GM12891 (cell line): ENCODE results near the gene NNAT. TPM values are rescaled to one million over a fixed set of nuclear protein-coding genes. Genes with fewer than 3 reads are reported as not detected.
"Not testable (repeated sequence)": the region's sequence is repeated elsewhere in the genome, so short reads cannot be mapped to it uniquely, and the experiment has no call there.

Source experiments
- DNase-seq: peaks from one replicate; pipeline ENCODE4 v3.0.0; 2011; ENCODE audit warnings: low spot score; ENCODE audit not compliant: insufficient read length
- FAIRE-seq: peaks from 2 replicates; lab custom pipeline; 2011; peaks lifted over from hg19 to GRCh38; lab: Jason Lieb, UNC
- PAX5 ChIP-seq: IDR thresholded peaks from 2 replicates; pipeline ENCODE4 v1.6.1; 2011; ENCODE audit warnings: low read length, moderate library complexity, mild to moderate bottlenecking; ENCODE audit not compliant: insufficient read depth, severe bottlenecking
- POLR2A ChIP-seq: IDR thresholded peaks from 2 replicates; pipeline ENCODE4 v1.6.1; 2011; ENCODE audit warnings: low read depth, low read length, control low read depth
- POLR2AphosphoS5 ChIP-seq: IDR thresholded peaks from 2 replicates; pipeline ENCODE4 v1.6.1; 2011; ENCODE audit warnings: low read depth, low read length, control low read depth
- POU2F2 ChIP-seq: IDR thresholded peaks from 2 replicates; pipeline ENCODE4 v1.6.1; 2011; ENCODE audit warnings: low read depth, mild to moderate bottlenecking, control low read depth, low read length, moderate library complexity
- SPI1 ChIP-seq: IDR thresholded peaks from 2 replicates; pipeline ENCODE4 v1.6.1; 2011; ENCODE audit warnings: low read depth, low read length, control low read depth
- TAF1 ChIP-seq: IDR thresholded peaks from 2 replicates; pipeline ENCODE4 v1.6.1; 2011; ENCODE audit warnings: low read depth, low read length, control low read depth
- polyA plus RNA-seq: library from polyadenylated mRNA; unstranded; fragments of >200 nt; gene quantifications from one replicate; pipeline ENCODE4 v1.2.1, GENCODE V29; 2012; ENCODE audit warnings: low read depth, missing spikeins, inconsistent platforms; ENCODE audit not compliant: missing spikeins

Gene NNAT, protein sequence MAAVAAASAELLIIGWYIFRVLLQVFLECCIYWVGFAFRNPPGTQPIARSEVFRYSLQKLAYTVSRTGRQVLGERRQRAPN
- 2.8 TPM for polyA plus RNA-seq

DNA sequence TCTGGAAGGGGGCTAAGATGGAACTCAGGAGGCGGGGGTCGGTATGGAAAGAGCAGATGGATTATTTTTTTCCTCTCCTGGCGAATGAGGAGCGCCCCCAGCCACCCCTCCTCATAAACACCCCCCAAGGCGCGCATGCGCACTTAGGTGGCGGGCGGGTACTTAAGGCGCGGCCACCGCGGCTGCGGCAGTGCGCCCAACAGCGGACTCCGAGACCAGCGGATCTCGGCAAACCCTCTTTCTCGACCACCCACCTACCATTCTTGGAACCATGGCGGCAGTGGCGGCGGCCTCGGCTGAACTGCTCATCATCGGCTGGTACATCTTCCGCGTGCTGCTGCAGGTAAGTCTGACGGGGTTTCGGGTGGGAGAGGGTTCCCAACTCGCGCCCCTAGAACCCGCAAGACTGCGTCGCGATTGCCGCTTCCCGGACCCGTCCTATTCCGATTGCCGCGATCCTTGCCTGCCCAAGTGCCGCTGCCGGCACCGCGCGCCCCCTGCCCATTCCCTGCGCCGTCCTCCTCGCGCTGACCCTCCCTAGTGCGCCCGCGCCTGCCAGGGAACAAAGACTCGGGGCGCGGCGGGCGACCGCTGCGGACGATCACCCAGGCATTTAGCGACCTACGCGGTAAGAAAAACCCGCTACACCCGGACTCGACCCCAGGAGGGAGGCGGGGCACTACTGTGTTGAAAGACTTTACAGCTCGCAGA, at the start of gene NNAT:
TSS of gene NNAT (plus strand) at position 190 of the 711 bp plus-strand sequence. CDS start at position 272, 82 bp downstream.
- FAIRE-seq (no peak), DNase-seq (no peak)
- TF ChIP-seq PAX5, result no peak
- no peak for TF ChIP-seq POLR2A
- TF ChIP-seq POLR2AphosphoS5, result no peak
- TF ChIP-seq SPI1, result no peak
- TF ChIP-seq TAF1, result no peak
- TF ChIP-seq POU2F2, result no peak

- DNase-seq (no peak), FAIRE-seq (no peak)
- TF ChIP-seq POLR2AphosphoS5 (no peak), PAX5 (no peak), TAF1 (no peak), POU2F2 (no peak), POLR2A (no peak), SPI1 (no peak)
These were observed 49.3 kb upstream of the NNAT start for GRCh38 chr20:37471741-37472235.

GRCh38 chr20:37472435-37472834, 48.6 kb upstream of the NNAT start:
- not testable (repeated sequence) for DNase-seq, FAIRE-seq

GRCh38 chr20:37473249-37474000, 47.6 kb upstream of the NNAT start:
- DNase-seq (no peak), FAIRE-seq (no peak)
- TF ChIP-seq PAX5, result no peak
- TF ChIP-seq POLR2AphosphoS5, result no peak
- TF ChIP-seq POU2F2, result no peak
- TF ChIP-seq POLR2A, result no peak
- no peak for TF ChIP-seq TAF1
- TF ChIP-seq SPI1, result no peak

GRCh38 chr20:37474386-37474785, 46.7 kb upstream of the NNAT start:
- no peak for FAIRE-seq
- DNase-seq, result no peak
- TF ChIP-seq PAX5, result no peak
- no peak for TF ChIP-seq POLR2AphosphoS5
- TF ChIP-seq TAF1, result no peak
- no peak for TF ChIP-seq POLR2A
- no peak for TF ChIP-seq SPI1
- no peak for TF ChIP-seq POU2F2

DNA sequence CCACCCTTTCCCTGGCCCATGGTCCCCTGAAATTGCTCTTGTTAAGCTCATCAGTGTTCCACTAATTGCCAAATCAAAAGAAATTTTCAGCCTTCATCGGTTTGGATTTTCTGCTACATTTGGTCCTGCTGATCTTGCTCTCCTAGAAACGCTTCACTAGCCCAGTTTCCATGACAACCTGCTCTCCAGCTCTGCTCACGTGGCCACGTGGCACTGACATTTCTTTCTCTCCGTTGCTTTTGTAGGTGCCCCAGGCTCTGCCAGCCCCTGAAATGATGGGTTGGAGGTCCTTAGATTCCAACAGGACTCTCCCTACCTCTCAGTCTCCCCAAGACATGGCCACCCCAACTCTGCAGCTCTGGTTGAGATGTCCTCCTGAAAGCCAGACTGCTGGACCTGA, 45.8 kb upstream of the NNAT start:
- FAIRE-seq (no peak), DNase-seq (no peak)
- no peak for TF ChIP-seq SPI1
- TF ChIP-seq POLR2A, result no peak
- no peak for TF ChIP-seq TAF1
- no peak for TF ChIP-seq POU2F2
- no peak for TF ChIP-seq PAX5
- TF ChIP-seq POLR2AphosphoS5, result no peak

DNA sequence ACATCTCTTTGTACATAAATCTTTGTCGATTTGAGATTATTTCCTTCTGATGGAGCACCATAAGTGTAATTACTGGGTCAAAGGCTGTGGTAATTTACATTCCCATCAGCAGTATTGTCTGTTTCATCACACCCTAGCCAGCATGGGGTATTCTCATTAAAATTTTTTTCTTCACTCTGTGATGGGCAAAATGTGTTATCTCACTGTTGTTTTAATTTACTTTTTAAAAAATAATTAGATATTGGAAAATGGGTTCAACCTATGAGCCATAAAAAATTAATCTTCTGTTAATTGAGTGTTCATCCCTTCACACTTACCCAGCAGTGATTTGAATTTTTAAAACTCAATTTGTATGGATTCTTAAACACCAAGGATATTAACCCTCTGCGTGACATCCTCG, 44.0 kb upstream of the NNAT start:
- TF ChIP-seq PAX5 (no peak), SPI1 (no peak), TAF1 (no peak), POLR2AphosphoS5 (no peak), POU2F2 (no peak), POLR2A (no peak)
- DNase-seq (no peak), FAIRE-seq (no peak)

DNA sequence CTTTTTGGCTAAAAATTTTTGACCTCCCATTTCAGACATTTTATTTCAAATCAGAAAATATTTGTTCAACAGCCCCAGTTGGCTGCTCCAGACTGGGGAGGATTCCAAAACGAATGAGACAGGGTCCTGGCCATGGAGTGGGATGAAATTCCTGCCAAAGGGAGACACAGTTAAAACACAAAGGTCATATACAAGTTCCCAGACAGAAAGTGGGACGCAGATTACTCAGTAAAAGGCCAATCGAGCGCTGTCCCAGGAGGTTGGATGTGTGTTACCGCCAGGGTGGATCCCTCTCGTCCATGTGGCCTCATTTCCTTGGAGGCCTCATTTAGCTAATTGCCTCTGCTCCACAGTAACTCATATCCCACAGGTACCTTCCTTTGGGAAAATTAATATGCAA, 41.8 kb upstream of the NNAT start:
- FAIRE-seq, result no peak
- no peak for DNase-seq
- TF ChIP-seq POLR2AphosphoS5 (no peak), PAX5 (no peak), SPI1 (no peak)

- no peak for FAIRE-seq
- no peak for TF ChIP-seq POLR2AphosphoS5
- no peak for TF ChIP-seq TAF1
- TF ChIP-seq POLR2A, result no peak
- TF ChIP-seq PAX5, result no peak
- no peak for TF ChIP-seq SPI1
- no peak for DNase-seq
These were observed 40.9 kb upstream of the NNAT start for GRCh38 chr20:37479925-37480691.

- no peak for FAIRE-seq
- TF ChIP-seq SPI1 (no peak), POLR2A (no peak), TAF1 (no peak)
These were observed 40.1 kb upstream of the NNAT start for GRCh38 chr20:37480919-37481318.

More at GRCh38 chr20:37480919-37481318, 40.1 kb upstream of the NNAT start:
- DNase-seq, result no peak
